Measurements from ENCODE around the gene NDUFS8.
A peak's percentile ranks its signal among the peaks of the same experiment; 100 is the strongest.

NDUFS8 gene

DNA sequence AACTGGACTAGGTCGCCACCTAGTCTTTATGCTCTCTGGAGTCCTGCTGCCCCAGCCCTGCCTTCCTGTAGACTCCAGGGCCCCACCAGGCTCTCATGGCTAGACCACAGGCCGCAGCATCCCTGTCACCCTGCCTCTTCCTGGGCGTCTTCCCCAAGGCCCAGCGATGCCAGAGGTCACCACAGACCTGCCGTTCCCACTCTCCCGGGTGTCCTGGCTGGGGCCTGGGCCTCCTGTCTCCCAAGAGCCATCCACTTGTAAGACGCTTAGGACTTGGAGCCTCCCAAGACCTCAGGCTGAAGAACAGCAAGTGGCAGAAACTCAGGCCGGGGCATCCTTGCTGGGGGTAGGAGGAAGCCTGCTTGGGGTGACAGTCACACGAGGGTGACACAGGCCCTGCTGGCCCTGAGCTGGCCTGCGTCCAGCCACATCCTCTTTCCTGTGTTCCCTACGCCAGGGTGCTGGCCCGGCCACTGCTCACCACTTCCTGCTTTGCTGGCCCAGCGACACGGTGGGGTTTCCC lies 6.3 kb downstream of the NDUFS8 start:
- DNase-seq (ENCODE audit: low spot score): peak; percentile 30

DNA sequence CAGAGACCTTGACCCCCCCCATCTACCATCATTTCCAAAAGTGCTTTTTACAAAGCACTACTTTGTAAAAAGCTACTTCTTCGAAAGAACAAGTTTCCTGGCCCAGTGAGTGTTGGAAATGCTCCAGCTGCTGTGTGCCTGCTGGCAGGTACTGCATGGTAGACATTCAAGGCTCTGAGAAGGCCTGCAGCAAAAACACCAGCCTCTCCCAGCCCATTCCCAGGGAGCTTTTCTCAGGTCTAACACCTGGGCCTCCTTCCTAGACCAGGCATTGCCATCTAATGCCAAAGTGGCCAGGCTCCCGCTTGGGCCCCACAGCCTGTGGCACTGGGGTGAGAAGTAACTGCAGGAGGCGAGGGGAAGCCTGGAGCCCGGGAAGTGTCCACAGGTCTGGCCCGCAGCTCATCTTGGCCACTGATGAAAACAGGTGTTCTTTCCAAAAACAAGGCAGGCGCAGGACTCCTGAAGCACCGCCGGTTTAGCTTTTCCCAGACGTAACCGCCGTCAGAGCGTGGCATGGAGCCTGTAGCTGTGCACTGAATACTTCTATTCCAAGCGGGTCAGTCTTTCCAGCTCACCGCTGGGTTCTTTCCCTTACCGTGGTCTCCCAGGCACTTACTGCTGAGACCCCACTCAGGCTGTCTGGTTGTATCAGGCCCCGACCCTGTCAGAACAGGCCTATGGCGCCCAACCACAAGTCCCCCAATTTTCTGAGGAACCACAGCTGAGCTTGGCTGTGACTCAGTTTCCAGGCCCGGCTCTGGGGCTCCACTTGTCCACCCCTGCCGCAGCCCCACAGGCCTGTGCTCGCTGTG lies 7.1 kb downstream of the NDUFS8 start:
- no peak for DNase-seq (ENCODE audit: low spot score)

DNA sequence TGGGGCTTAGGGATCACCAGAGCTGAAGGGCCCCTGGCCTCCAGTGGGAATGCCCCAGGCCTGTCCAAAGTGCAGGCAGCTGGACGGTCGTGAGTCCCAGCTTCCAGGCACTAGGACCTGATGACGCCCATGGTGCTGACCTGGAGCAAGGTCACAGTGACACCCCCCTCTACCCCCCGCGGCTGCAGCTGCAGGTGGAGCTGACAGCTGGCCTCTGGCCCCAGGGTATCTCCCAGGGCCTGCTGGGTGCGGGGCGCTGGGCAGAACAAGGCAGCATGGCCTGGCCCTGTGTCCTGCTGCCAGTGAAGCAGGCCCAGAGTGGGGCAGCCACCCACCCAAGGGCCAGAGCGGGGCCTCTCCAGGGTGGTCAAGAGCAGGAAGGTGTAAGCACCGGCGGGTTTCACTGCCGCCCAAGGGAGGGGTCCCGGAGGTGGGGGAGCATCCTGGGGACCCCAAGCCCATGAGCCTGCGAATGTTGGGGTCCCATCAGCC lies 7.8 kb downstream of the NDUFS8 start:
- no peak for DNase-seq (ENCODE audit: low spot score)

DNA sequence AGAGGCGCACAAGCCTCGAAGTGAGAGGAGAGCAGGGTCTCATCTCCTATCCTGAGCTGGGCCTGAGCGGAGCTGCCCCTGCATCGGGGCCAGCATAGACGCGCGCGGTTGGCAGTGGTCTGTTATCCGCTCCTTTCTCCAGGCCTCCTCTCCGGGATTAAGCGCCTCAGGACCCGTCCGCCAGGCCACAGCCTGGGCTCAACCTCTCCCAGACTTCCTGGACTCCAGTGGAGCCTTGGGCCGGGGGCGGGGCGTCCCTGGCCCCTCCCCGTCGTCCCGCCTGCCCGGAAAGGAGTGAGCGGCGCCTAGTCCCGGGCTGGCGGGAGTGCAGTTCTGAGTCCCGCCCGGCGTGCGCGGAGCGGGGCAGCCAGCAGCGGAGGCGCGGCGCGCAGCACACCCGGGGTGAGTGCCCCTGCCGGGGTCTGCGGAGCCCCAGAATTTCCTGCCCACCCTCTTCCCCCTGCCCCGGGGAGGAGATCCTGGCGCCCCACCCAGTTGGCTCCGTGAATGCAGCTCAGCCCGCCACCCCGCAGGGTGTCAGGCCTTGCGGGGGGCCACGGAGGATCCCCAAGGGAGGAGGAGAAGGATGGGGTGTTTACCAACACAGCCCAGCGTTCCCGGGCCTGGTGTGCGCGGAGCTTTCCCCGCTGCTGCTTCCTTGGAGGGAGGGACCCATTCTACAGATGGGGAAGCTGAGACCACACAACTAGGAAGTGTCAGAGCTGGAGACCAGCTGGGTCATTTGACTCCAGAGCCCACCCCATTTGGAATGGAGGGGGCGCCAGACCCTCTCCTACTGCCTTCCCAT lies 8.4 kb downstream of the NDUFS8 start, which contains the start of gene TCIRG1:
Gene TCIRG1 (plus strand): TSS at position 308 of the 808 bp plus-strand sequence. CDS start 2,247 bp downstream, outside the sequence.
- peak; percentile 65 for DNase-seq (ENCODE audit: low spot score)

DNA sequence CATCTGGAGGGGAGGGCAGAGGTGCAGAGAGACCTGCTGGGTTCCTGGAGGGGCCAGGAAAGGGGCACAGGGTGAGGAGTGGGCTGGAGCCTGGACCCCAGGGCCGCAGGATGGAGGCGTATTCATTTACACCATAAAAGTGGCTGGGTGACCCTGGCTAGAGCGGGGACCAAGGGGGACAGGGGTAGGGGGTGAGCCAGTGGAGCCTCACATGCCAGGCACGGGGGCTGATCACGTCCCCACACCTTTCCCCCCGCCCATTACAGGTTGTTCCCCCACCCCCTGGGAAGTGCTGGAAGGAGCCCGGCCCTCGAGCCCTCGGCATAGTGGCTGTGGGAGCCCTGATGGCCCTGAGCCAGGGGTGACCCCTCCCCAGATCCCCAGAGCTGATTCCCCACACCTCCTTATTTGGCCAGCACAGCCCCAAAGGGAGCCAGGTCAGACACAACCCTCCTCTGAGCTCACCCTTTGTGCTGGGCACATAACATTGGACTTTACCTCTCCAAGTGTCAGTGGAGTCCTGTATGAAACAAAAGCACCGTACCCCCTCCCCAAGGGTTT lies 9.1 kb downstream of the NDUFS8 start:
- no peak for DNase-seq (ENCODE audit: low spot score)

DNA sequence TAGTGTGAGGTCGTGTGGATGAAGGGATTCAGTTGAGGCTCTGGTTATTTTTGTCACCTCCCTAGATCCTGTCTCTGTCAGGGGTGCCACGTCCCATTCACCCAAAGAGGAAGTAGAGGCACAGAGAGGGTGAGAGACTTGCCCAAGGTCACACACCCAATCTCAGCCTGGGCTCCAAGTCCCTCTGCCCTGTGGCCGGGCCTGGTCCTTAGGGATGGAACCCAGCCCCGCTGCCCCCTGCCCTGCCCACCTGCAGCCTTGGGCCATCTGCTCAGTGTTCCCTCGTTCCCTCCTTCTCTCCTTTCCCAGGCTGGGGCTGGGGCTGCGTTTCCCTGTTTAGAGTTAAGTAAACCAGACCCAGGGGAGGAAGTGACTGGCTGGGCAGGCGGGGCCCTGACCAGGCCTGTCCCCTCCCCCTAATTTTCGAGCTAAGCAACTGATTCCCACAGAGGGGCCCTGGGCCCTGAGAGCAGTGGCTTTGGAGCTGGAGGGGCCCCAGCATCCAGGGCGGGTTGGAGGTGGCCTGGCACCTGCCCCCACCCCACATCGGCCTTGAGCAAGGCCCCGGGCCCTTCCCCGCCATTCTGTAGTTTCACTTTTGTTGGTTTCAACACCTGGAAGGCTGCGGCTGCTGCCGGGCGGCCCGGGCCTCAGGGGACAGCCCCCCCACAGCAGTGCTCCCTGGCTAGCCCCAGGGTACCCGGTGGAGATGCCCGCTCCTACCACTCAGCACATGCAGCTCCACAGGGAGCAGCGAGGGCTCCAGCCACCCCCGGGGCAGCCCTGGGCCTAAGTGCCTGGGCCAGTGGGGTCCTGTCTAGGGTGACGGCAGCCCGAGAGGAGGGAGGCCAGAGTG lies 9.8 kb downstream of the NDUFS8 start:
- DNase-seq (ENCODE audit: low spot score): peak; percentile 50

DNA sequence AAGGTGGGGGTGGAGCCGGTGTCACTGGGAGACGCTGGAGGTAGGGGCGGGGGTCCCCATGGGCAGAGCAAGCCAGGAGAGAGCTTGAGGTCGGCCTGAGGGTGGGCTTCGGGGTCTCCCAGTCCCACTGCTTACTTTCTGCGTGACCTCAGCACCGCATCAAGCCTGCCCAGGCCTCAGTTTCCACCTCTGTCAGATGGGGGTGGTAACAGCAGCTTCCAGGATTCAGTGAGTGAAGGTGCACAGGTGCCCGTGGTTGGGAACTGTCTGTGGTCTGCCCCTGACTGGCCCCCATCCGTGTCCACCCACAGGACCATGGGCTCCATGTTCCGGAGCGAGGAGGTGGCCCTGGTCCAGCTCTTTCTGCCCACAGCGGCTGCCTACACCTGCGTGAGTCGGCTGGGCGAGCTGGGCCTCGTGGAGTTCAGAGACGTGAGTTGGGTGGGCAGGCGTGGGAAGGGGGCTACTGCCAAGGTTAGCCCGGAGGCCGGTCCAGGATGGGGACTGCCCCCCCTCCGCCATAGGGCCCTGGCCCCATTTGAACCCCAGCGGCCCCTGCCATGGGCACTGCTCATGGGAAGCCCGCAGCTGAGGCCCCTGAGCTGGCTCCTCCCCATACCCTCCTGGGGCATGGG lies 10.6 kb downstream of the NDUFS8 start:
- no peak for DNase-seq (ENCODE audit: low spot score)

DNA sequence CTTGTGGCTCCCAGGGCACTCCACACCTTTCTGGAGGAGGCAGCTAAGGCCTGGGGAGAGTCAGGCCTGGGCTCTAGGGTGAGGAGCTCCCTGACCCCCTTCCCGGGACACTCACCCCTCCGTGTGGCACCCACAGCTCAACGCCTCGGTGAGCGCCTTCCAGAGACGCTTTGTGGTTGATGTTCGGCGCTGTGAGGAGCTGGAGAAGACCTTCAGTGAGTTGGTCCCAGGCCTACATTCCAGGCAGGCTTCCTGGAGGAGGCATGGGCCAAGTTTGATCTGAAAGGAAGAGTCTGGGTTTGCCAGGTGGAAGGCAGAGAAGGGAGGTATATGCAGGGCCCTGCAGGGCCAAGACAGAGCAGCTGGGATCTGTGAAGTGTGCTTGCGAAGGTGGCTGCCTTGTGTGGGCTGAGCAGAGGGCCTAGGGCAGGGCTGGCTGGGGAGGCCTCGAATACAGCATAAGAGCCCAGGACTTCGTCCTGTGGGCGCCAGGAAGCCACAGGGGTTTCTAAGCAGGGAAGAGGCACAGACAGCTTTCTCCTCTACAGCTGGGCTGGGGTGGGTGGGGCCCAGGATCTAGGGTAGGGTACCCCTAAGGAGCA lies 11.2 kb downstream of the NDUFS8 start:
- DNase-seq (ENCODE audit: low spot score): no peak

DNA sequence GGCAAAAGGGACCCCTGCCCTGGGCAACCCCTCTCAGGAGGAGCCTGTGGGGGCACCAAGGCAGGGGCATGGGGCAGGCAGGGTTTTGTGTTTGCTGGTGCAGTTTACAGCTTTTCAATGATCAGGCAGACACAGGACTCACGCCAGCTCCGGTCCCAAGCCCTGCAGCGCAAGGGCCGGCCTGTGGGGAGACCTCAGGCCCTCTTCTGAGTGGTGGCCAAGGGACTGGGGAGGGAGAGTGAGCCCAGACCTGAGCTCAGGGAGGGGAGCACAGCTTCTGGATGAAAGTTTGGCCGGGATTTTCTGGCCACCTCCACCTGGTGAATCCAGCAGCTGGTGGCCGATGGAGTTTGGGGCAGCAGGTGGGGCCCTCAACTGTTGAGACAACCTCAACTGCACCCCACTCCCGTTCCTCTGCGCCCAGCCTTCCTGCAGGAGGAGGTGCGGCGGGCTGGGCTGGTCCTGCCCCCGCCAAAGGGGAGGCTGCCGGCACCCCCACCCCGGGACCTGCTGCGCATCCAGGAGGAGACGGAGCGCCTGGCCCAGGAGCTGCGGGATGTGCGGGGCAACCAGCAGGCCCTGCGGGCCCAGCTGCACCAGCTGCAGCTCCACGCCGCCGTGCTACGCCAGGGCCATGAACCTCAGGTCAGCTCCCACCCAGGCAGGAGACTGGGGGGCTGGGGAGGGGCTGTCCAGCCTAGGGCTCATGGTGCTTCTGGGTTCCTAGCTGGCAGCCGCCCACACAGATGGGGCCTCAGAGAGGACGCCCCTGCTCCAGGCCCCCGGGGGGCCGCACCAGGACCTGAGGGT lies 11.9 kb downstream of the NDUFS8 start:
- no peak for DNase-seq (ENCODE audit: low spot score)

DNA sequence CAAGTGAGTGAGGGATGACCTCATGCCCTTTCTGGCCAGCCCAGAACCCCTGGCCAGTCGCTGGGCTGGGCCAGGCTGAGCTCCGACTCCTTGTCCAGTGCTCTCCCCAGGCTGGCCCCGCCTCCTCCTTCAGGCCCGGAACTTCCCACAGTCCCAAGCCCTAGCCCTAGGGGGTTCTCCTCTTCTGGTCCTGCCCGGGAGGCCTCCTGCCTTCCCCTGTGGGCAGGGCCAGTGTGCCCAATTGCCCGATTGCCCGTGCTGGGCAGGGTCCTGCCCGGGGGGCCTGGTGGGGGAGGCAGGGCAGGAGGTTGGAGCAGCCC lies 12.5 kb downstream of the NDUFS8 start:
- DNase-seq (ENCODE audit: low spot score): no peak

DNA sequence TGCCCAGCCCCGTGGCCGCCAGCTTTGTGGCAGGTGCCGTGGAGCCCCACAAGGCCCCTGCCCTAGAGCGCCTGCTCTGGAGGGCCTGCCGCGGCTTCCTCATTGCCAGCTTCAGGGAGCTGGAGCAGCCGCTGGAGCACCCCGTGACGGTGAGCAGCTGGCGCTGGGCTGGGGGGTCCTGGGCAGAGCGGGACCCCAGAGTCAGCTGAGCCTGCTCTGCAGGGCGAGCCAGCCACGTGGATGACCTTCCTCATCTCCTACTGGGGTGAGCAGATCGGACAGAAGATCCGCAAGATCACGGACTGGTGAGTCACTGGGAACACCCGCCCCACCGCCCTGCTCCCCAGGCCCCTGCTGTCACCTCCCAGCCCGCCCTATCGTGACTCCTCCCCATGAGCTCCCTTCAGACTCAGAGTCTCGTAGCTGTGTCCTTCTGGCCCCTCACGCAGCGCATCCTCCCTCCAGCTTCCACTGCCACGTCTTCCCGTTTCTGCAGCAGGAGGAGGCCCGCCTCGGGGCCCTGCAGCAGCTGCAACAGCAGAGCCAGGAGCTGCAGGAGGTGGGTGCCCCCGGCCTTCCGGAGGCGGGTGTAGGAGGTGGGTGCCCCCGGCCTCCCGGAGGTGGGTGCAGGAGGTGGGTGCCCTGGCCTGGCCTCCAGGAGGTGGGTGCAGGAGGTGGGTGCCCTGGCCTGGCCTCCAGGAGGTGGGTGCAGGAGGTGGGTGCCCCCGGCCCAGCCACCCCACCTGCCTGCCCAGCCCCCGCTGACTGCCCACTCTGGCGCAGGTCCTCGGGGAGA lies 13.1 kb downstream of the NDUFS8 start:
- no peak for DNase-seq (ENCODE audit: low spot score)

DNA sequence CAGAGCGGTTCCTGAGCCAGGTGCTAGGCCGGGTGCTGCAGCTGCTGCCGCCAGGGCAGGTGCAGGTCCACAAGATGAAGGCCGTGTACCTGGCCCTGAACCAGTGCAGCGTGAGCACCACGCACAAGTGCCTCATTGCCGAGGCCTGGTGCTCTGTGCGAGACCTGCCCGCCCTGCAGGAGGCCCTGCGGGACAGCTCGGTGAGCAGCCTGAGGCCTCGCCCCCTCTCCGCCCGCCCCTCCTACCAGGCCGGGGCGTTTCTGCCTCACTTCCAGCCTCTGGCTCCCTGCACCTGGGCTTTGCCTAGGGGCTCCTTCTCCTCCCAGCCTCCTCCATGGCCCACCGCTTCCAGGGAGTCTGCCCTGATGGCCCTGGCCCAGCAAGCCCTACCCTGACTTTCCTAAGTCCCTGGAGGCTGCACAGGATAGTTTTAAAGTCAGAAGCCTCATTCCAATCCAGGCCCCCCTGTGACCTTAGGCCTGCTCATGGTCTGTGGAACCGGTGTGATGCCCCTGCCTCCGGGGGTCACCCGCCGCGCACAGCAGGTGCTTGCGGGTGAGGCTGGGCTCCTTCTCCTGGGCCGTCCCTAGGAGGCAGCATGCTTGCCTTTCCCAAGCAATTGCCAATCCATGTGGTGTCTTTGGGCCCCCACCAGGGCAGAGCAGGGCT lies 13.8 kb downstream of the NDUFS8 start:
- no peak for DNase-seq (ENCODE audit: low spot score)

DNA sequence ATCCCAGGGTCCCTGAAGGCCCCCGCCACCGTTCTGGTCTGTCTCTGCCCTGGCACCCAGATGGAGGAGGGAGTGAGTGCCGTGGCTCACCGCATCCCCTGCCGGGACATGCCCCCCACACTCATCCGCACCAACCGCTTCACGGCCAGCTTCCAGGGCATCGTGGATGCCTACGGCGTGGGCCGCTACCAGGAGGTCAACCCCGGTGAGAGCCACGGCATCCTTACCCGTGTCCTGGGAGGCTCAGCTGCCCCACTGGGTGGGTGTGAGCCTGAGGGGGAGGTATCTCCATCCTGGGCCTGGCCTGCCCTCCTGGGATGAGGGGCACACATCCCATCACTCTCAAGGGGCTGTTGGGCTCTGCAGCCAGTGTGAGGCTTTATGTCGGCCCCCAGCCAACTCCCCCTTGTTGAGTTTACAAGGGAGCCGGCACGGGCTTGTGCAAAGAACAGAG lies 14.4 kb downstream of the NDUFS8 start:
- DNase-seq (ENCODE audit: low spot score): no peak

DNA sequence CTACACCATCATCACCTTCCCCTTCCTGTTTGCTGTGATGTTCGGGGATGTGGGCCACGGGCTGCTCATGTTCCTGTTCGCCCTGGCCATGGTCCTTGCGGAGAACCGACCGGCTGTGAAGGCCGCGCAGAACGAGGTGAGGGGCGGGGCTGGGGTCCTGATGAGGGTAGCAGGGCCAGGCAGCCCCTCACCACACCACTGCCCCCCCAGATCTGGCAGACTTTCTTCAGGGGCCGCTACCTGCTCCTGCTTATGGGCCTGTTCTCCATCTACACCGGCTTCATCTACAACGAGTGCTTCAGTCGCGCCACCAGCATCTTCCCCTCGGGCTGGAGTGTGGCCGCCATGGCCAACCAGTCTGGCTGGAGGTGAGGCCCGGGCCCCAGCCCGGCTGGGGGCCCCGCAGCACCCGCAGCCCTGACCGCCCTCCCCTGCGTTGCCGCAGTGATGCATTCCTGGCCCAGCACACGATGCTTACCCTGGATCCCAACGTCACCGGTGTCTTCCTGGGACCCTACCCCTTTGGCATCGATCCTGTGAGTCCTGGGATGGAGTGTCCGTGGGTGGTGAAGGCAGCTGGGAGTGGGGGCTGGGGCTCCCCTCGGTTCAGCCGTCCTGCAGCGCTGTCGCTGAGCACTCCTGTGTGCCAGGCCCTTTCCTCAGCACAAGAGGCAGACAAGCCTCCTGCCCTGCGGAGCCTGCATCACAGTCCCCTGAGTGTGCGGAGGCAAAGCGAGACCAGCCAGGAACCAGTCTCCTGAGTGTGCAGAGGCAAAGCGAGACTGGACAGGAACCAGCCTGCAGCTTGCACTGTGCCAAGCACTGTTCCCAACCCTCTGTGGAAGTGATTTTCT lies 17.2 kb downstream of the NDUFS8 start:
- no peak for DNase-seq (ENCODE audit: low spot score)

DNA sequence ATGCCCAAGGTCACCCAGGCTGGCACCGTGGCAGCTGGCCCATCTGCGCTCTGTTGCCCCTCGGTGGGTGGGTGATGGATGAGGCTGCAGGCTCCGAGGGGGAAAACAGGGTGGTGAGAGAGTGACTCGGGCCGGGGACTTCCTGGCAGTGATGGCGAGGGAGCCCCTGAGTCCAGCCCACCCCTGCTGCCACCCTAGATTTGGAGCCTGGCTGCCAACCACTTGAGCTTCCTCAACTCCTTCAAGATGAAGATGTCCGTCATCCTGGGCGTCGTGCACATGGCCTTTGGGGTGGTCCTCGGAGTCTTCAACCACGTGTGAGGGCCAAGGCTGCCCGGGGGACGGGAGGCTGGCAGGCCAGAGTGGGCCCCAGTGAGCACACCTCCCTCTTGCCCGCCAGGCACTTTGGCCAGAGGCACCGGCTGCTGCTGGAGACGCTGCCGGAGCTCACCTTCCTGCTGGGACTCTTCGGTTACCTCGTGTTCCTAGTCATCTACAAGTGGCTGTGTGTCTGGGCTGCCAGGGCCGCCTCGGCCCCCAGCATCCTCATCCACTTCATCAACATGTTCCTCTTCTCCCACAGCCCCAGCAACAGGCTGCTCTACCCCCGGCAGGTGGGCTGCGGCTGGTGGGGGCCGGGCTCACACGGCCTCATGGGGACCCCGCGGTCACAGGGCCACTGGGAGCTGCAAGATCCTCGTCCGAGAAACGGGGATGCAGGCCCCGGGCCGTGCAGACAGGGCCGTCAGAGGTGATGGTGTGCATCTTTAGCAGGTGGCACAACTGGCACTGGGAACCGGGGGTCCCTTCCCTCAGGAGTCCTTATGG lies 18.4 kb downstream of the NDUFS8 start:
- no peak for DNase-seq (ENCODE audit: low spot score)
